PFSK-1 (cell line): Measurements from ENCODE around the gene IGFBP2.

ENCODE experiments used
- FOXP2 ChIP-seq: optimal IDR thresholded peaks from 2 replicates; pipeline ENCODE3; 2011; ENCODE audit warnings: borderline replicate concordance, control low read depth, inconsistent platforms; ENCODE audit not compliant: insufficient read depth; ENCODE audit errors: extremely low read length, extremely low read depth
- SIN3A ChIP-seq: IDR thresholded peaks from 2 replicates; pipeline ENCODE4 v1.6.1; 2012; ENCODE audit warnings: mild to moderate bottlenecking, low read length, moderate library complexity, borderline replicate concordance; ENCODE audit not compliant: insufficient read depth
- TAF1 ChIP-seq: IDR thresholded peaks from 2 replicates; pipeline ENCODE4 v1.6.1; 2012; ENCODE audit warnings: low read length, control low read depth, borderline replicate concordance; ENCODE audit not compliant: insufficient read depth

DNA sequence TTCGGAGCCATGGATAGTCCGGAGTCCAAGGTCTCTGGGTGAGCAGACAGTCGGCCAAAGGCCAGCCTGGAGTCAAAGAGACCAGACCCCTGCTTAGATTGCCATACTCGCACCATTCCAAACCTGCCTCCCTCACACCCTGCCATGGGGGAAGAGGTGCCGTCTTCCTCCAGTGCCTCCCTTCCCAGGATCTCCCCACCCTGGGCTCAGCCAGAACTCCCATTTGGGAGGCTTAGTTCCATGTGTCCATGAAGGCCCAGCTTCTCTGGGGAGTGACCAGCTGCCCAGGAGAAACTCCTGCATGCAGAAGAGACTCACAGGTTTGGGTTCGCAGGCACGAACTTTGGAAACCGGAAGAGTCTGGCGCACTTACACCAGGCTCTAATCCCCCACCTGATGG lies 40.4 kb downstream of the IGFBP2 start:
- TF ChIP-seq SIN3A: no peak
- TF ChIP-seq TAF1: no peak
- TF ChIP-seq FOXP2: no peak
